CD4-positive, alpha-beta T cell treated with Interleukin-17A for 1 hour (primary cell): ENCODE results near the gene GGCT.
"Not testable (repeated sequence)": the region's sequence is repeated elsewhere in the genome, so short reads cannot be mapped to it uniquely, and the experiment has no call there.

ENCODE experiments used
- DNase-seq: peaks from one replicate; pipeline ENCODE4 v3.0.0-alpha.2; 2020

Gene GGCT, protein sequence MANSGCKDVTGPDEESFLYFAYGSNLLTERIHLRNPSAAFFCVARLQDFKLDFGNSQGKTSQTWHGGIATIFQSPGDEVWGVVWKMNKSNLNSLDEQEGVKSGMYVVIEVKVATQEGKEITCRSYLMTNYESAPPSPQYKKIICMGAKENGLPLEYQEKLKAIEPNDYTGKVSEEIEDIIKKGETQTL

DNA sequence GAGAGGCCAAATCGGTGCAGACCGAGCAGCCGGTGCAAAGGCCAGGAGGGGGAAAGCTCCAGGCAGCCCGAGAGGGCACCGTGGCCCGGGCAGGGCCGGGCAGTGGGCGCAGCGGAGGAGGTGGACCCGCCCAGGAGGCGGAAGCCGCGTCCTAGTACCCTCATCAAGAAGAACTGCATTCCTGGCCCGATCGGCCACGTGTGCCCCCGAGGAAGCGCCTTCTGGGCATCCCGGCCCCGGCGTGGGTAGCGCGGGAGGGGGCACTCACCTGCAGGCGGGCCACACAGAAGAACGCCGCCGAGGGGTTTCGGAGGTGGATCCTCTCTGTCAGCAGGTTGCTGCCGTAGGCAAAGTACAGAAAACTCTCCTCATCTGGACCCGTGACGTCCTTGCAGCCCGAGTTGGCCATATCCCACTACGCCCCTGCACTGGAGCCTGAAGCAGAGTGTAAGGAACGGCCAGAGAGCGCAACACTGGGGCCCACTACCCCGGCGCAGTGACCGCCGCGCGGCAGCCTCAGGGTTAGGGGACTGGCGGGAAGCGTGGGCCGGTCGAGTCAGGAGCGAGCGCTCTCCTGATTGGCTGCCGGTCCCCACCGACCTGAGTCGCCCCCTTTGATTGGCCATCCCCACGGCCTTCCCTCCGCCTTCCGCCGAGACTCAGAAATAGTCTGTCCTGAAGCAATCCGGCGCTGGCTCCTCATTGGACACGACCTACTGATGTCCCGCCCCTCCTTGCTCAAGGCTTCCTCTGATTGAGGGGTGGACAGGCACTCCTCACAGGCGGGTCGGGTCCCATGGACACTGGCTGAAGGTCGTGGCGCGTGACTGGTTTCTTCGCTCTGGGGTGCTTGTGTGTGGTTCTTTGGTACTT, at the start of gene GGCT:
Gene GGCT (minus strand): TSS at position 529 of the 873 bp plus-strand sequence. CDS start 120 bp downstream, at position 409.
- peak; percentile 98 for DNase-seq

DNA sequence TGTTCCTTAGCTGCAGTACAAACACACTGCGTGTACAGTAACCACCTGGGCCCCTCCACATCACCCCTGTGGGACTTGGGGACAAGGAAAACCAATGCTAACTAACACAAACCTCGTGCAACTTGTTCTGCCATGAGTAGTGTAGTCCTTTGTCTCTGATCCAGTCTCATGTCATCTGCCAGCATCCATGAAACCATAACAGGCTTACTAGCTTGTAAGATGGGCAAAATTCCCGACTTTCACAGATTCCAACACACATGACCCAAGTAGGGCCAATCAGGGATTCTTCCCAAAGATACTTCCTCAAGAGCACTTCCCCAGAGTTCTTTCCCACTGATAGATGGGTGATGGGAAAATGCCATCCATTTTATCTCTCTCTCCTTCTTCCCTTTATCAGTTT, 48.9 kb upstream of the GGCT start:
- no peak for DNase-seq

DNA sequence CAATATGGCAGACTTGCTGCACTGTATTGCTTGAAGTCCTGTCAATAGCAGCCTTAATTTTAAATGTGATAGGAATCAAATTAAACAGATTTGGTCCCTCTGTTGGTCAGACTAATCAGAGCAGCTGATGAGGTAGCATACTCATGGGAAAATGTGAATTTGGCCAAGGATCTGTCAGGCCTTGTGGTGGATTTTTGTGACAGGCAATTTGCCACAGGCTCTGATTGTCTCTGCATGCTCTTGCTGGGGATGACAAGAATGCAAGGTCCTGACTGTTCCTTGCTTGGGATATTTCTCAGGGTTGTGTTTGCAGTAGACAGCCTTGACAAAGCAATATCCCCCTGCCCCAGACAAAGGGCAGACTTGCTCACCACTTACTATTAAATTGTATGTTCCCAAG, 48.5 kb upstream of the GGCT start:
- DNase-seq, result no peak

DNA sequence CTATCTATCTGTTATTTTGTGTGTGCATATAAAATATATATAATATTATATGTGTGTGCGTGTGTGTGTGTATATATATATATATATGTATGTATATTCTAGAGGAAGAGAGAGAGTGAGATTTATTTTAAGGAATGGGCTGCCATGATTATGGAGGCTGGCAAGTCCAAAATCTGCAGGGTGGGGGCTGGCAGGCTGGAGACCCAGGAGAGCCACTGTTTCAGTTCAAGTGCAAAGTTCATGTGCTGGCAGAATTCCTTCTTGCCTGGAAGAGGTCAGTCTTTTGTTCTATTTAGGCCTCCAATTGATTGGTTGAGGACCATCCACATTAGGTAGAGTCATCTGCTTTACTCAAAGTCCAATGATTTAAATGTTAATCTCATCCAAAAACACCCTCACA, 47.7 kb upstream of the GGCT start:
- no peak for DNase-seq

DNA sequence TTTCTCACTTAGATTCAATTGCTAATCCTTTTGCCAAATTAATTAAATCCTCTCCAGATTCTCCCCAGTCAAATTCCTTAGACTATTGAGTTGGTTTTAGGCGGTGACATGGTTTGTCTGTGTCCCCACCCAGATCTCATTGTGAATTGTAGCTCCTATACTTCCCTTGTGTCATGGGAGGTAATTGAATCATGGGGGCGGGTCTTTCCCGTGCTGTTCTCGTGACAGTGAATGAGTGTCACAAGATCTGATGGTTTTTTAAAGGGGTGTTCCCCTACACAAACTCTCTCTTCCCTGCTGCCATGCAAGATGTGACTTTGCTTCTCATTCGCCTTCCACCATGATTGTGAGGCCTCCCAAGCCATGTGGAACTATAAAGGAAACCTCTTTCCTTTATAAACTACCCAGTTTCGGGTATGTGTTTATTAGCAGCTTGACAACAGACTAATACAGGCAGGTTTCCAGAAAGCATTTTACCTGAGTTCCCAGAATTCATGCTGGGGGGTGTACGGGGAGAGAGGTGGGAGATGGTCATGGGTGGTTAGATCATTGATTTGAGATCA, 45.4 kb upstream of the GGCT start:
- no peak for DNase-seq

DNA sequence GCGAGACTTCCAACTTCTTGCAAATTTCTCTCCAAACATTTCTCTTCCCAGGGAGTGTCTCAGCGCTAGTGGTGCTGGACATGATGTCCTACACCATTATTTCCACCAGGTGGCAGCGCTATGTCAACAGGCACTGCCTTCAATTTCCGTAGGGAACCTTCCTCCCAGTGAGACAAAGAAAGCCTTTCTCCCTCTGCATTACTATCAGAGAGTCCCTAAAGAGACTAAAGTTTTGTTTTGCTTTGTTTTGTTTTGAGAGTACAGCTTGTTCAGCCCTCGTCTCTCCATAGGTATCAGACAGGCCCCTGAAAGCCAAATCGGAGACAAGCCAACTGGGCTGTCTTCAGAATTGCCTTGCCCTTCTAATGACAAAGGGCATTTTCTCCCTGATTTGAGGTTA, 44.2 kb upstream of the GGCT start:
- DNase-seq, result peak; percentile 40

DNA sequence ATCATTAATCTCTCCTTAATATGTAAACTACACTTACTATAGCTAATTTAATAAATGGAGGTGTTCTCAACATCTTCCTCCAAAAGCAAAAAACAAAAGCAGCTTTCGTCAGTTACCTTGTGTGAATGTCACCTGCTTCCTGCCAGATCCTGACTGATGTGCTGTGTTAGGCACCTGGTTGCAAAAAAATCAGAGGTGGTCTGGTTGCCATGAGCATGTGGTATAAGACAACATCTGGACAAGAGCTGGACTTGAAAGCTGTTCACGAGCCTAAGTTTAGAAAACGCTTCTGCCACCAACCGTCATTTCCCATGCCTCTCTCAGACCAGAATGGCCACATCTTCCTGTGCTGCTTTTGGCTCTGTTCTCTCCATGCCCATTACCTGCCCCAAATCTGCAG, 42.0 kb upstream of the GGCT start:
- no peak for DNase-seq

DNA sequence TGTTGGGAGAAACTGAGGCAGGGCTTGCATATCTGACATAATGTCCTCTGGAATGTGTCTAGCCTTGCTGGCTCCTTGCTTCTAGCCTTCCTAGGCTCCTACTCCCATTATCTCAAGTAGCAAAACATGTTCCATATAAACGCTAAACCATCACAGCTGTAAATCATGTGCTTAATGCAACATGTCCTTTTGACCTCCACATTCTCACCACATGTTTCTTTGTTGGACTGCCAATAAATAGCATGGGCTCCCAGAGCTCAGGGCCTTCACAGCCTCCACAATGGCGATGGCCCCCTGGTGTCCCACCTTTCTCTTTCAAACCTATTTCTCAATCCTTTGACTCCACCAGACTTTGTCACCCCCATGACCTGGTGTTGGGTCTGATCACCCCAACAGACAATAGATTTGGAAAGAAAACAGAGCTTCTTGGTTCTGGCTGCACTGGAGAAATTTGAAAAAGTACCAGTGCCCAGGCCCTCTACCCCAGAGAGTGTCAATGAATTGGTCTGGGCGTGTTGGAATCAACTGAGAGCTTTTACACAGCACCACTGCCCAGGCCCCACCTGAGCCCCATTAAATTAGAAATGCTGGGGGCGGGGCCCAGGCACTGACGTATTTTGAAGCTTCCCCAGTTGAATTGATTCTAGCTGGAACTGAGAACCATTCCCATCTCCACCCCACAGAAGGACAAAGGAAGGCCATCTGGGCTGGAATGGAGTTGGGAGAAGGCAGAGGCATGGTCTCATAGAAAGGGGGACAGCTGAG, 41.3 kb upstream of the GGCT start:
- DNase-seq, result no peak

DNA sequence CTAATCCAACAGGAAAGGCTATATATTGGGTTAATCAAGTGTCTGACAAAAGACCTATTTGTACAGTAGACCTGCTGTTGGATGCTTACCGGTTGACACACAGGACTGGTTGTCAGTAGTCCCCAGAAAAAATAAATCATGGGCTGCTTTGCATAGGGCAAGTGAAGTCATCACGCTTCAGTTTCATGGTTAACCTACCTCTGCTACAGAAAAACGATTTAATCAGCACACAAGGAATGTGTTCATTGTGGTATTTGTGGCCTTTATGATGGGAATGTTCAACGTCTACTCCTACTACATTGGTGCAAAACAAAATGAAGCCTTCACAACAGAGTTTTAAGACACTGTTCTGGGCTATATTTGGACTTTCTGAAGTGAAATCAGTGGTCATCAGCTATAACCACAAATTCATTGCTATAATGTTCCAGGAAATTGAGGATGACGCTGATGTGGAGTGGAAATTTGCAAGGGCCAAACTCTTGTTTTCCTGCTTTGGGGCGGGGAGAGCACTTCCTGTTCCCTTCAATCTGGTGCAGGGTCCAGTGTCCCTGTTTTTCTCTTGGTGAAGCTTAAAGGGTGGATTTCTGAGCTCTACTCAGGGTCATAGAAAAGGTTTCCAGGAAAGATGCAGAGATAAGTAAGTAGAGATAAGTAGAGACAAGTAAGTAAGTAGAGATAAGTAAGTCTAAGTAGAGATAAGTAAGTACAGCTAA, 39.3 kb upstream of the GGCT start:
- no peak for DNase-seq

DNA sequence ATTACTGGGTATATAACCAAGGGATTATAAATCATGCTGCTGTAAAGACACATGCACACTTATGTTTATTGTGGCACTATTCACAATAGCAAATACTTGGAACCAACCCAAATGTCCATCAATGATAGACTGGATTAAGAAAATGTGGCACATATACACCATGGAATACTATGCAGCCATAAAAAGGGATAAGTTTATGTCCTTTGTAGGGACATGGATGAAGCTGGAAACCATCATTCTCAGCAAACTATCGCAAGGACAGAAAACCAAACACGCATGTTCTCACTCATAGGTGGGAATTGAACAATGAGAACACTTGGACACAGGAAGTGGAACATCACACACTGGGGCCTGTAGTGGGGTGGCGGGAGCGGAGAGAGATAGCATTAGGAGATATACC, 38.5 kb upstream of the GGCT start:
- not testable (repeated sequence) for DNase-seq

DNA sequence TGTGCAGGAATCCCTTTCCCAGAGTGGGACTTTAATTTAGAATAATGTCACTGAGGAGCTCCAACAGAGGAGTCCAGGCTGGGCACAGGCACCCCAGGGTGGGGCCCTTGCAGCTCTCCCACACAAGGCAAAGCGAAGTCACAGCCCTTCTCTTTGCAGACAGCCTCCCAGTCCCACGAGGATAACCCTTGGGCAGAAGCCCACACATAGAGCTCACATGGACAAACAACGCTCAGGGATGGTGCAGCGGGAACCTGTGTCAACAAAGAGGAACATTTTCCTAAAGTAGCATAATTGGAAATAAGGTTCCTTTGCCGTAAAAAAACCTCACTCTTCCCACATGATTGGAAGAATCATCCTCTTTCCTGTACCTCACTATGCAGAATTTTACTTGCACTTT, 29.3 kb upstream of the GGCT start:
- no peak for DNase-seq

DNA sequence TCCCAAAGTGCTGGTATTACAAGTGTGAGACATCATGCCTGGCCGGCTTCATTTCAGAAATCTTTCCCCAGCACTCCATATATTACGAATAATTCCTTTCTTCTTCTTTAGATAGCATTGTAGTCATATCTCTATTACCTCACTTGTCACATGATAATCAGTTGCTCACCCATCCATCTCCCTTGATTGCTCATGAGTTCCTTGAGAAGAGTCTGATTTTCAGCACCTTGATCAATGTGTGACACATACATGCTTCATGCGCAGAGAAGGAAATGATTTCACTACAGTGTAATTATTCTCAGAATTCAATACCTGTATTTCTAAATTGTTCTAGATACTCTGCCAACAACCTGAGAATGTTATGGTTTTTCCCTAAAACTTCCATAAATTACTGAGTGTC, 26.7 kb upstream of the GGCT start:
- DNase-seq, result no peak

DNA sequence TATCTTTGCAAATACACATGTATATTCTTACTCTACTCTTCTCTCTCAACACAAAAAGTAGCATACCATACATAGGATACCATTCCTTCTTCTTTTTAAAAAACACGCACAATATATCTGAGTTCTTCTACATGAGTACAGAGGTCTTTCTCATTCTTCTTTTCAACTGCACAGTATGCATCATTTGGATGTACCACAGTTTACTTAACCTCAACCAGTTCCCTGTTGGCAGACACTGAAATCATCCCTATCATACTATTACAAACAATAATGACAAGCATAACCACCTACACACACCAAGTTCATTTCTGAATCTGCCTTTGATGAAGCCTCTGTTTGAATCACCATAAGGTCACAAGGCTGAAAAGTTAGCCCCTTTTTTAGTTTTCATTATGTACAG, 25.7 kb upstream of the GGCT start:
- DNase-seq, result no peak

DNA sequence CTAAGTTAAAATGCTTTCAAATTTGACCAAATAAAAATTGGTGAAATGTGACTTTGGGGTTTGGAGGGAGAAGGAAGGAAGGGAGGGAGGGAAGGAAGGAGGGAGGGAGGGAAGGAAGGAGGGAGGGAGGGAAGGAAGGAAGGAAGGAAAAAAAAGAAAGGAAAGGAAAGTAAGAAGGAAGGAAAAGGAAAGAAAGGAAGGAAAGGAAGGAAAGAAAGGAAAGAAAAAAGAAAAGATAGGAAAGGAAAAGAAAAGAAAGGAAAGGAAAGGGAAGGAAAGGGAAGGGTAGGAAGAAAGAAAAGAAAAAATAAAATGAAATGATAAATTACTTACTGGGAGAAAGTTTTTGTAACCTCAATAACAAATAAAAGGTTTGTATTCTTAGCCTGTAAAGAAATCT, 24.1 kb upstream of the GGCT start:
- DNase-seq, result no peak

DNA sequence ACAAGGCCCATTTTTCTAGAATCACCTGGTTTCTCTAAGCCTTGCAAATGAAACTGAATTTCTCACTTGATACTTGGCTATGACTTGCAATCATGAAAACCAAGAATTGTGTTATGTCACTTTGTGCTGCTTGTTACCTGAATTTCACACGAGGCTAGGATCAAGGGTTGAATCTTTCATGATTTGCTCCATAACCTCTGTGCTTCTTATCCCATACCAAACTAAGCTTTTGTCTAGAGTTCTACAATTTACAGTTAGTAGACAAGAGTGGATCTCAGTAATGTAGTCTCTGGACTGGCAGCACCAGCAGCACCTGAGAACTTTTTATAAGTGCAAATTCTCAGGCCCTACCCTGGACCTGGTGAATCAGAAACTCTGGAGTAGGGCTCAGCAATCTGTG, 22.7 kb upstream of the GGCT start:
- DNase-seq, result not testable (repeated sequence)

DNA sequence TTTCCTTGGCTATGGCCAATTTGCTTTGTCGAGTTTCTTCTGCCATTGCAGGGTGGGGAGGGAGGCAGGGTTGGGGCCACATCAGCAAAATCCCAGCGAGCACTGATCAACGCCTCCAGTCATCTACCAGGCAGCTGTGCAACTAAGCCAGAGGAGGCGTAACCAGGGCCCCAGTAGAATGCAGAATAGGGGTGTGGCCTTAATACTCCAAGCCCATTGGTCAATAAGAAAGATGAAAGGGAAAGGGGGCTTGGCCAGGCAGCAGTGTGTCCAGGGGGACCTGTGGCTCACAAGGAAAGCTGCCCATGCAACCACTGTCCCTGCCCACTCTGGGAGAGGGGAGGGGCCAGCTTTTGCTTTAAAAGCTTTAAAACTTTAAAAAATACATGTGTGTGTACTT, 21.5 kb upstream of the GGCT start:
- no peak for DNase-seq

DNA sequence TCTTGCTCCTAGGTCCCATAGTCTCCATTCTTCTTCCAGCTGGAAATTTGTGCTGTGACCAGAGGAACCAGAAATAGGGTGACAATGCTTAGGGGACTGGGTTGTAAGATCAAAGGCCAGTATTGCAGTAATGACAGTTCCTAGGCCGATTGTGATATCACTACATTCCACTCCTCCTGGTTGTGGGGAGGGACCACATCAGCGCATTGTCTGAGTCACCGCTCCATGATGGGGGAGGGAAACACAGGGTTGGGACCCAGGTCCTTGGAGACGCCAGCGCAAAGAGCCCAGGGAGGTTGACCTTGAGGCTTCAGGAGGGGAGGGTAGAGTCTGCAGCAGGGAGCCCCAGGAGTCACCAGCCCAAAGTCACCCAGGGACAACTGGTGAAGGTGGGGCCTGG, 20.8 kb upstream of the GGCT start:
- no peak for DNase-seq

DNA sequence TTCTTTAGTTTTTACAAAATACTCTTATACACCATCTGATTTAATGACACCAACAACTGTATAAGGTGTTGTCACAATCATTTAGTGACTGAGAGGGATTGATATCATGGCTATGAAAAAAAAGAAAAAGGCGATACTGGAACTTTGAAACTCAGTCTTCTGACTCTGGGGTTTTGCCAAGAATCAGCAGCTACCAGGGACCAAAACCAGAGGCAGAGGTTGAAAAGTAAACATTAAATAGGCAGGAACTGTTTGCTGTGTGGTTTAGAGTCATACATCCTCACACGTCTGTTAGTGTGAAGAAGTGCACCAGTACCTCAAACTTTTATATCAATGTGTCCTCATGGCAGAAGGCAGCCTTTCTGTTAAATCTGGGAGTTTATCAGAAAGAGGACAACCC, 19.9 kb upstream of the GGCT start:
- DNase-seq, result no peak

DNA sequence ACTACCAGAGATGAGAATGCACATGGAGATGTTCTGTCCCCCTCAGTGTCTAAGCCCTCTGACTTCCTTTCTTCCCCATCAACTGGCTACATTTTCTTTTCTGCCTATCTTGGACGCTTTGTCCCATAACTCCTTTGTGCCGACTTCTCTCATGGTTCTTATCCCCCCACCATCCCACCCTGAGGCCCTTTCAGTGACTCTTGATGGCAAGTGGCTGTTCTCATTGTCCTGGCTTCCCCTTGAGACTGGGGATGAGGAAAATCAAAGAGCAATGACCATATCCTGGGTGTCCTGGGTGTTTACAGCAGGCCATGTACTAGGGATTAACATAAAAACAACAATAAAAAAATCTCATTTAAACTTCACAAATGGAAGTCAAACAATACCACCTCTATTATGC, 18.8 kb upstream of the GGCT start:
- DNase-seq, result no peak

DNA sequence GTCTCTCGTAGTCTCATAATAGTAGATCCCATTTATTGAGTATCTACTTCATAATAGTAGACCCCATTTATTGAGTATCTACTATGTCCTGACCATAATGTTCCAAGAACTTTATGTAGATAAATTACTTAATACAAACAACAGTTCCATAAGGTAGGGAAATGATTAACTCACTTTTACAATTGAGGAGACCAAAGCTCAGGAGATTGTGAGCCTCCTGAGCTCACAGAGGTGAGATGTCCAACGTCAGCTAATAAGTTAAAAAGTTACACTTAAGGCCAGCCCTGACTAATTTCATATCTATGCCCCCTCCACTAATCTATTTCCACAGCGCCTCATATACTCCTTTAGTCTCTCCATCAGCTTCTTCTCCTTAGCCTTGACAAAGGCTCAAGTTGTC, 17.5 kb upstream of the GGCT start:
- DNase-seq, result no peak

DNA sequence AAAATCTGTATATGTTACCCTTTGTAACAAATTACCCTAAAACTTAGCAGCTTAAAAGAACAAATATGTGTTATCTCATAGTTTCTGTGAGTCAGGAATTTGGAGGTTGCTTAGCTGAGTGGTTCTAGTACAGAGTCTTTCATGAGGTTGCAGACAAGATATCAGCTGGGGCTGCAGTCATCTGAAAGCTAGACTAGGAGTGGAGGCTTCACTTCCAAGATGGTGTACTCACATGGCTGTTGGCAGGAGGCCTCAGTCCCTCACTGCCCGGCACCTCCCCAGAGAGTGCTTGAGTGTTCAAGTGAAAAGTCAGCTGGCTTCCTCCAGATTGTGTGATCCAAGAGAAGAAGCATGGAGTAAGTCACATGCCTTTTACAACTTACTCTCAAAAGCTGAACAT, 16.9 kb upstream of the GGCT start:
- no peak for DNase-seq

DNA sequence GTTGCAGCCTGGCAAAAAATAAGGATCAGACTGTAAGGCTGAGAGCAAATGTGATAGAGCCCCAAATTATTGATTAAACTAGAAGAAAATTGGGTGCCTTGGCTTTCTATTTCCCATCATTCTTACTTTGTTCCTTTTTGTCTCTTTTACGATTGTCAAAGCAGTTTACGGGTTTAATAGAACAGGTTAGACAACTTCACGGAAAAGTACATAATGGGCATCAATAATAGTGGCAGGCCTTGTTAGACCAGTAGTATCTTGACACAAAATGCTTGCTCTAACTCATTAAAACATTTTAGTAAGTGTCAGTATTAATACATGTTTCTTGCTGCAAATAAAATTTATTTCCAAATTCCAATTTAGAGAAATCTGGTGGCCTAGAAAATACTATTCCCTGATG, 14.5 kb upstream of the GGCT start:
- DNase-seq, result no peak

DNA sequence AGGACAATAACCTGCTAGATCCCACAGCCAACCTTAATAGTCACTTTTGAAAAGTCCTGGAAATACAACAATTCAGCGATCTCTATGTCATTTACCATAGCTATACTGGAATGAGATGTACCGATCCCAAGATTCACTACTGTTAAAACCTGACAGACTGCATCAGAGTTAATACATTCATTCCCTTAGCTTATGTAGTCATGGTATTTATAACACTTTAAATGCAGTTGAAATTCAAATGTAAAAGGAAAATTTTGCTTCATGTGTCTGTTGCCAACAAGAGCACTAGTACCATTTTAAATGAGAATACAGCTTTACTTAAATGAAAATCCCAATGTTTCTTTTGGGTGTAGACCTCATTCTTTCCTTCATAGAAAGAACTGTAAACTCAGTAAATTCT, 11.1 kb upstream of the GGCT start:
- no peak for DNase-seq
